Measurements from ENCODE around the gene PARP14.

The PARP14 gene

GRCh38 chr3:122767540-122768372, 87.1 kb downstream of the PARP14 start:
- DNase-seq (ENCODE audit: low spot score): no peak

GRCh38 chr3:122770521-122771202, 90.0 kb downstream of the PARP14 start:
- no peak for DNase-seq (ENCODE audit: low spot score)

DNA sequence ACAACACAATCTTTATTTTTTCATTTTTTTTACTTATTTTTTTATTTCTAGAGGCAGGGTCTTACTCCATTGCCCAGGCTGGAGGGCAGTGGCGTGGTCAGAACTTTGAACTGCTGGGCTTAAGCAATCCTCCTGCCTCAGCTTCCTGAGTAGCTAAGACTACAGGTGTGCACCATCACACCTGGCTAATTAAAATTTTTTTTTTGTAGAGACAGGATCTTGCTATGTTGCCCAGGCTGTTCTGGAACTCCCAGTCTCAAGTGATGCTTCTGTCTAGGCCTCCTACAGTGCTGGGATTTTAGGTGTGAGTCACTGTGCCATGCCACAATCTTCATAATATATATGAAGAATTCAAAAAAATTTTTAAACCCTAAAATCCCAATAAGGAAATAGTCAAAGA, 92.2 kb downstream of the PARP14 start:
- DNase-seq (ENCODE audit: low spot score): no peak

DNA sequence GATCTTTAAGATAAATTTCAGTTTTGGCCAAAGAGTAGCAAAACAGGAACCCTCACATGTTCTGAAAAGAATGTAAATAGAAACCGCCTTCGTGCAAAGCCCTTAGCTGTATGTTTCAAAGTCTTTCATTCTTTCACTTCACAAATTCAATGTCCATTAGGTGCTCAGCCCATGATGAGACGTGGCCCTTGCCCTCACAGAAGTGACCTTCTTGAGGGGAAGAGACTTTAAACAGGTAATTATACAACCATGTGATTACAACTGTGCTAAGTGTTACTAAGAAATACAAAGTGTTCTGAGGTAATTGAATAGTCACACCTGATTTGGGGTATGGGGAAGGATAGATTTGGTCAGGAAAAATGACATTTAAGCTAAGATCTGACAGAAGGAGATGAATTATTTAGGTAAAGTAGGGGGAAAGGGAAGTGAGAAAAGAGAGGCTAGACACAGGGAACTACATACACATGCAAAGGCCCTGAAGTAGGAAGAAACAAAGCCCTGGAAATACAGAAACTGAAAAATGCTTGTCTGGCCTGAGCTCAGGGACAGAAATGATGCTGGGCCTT, 93.4 kb downstream of the PARP14 start:
- no peak for DNase-seq (ENCODE audit: low spot score)

DNA sequence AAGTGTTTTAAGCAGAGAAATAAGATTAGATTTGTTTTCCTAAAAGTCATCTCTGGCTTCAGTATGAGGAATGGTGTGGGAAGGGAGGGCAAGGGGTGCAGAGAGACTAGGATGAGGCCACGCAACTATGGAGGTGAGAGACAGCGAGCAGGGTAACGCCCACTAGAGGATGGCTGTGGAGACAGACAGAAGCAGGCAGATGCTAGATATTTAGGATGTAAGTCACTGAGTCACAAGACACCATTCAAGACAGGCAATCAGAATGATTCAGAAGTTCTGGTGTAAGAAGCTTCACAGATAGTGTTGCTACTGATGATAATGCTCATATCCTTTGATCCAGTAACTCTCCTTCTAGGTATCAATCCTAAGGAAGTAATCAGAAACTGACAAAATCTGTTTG, 93.9 kb downstream of the PARP14 start:
- no peak for DNase-seq (ENCODE audit: low spot score)

GRCh38 chr3:122776675-122777468, 96.2 kb downstream of the PARP14 start:
- DNase-seq (ENCODE audit: low spot score): no peak

- no peak for DNase-seq (ENCODE audit: low spot score)
These were observed 96.9 kb downstream of the PARP14 start for GRCh38 chr3:122777563-122777962.
